B cell (primary cell): ENCODE results near the gene PCBP3. TPM values are rescaled to one million over a fixed set of nuclear protein-coding genes. Genes with fewer than 3 reads are reported as not detected.

ENCODE experiments used
- ATAC-seq: fragments of 200-7000 bp; cut with Tn5 transposase; one replicate; pipeline ENCODE4 v1.10.0; 2021; ENCODE audit warnings: low read depth, mild to moderate bottlenecking, moderate number of reproducible peaks, moderate library complexity
- CTCF ChIA-PET: fragments of 350-600 bp; sonication (Branson Sonifier 250); formaldehyde crosslinking; loops from one replicate; lab custom pipeline; 2021; ENCODE audit warnings: antibody characterized with exemption, inconsistent platforms; lab: Charles Lee
- POLR2A ChIA-PET: fragments of 350-600 bp; sonication (Branson Sonifier 250); formaldehyde crosslinking; loops from one replicate; lab custom pipeline; 2021; ENCODE audit warnings: antibody characterized with exemption; lab: Charles Lee
- DNase-seq: peaks from one replicate; pipeline ENCODE4 v3.0.0; 2013
- H2AFZ ChIP-seq: 2 replicates; pipeline ENCODE4 v1.6.1; 2012; ENCODE audit warnings: mild to moderate bottlenecking, low read depth, low read length; ENCODE audit not compliant: insufficient read depth, poor library complexity, severe bottlenecking
- H3K27ac ChIP-seq, 2 donors: 1 replicate in 1 of 2; 2 replicates in 1 of 2; pipeline ENCODE4 v1.5.1; 2012 to 2013; ENCODE audit warnings: low read length in 2 of 2, mild to moderate bottlenecking in 2 of 2, moderate library complexity in 1 of 2
- H3K27me3 ChIP-seq, 4 experiments: fragments of 200-600 bp in 1 of 4; sonication (generic) in 1 of 4; replicated peaks in 1 of 4; 1 replicate in 2 of 4; 2 replicates in 2 of 4; pipeline versions ENCODE4 v1.6.1 to v1.7.0; 2013 to 2016; ENCODE audit warnings: low read length in 3 of 4, mild to moderate bottlenecking in 2 of 4, mixed read lengths in 1 of 4, moderate library complexity in 1 of 4; ENCODE audit not compliant: insufficient read depth in 4 of 4, control insufficient read depth in 3 of 4; ENCODE audit errors: control extremely low read depth in 1 of 4
- H3K36me3 ChIP-seq, 2 experiments: replicated peaks in 1 of 2; 1 replicate in 1 of 2; 2 replicates in 1 of 2; pipeline versions ENCODE4 v1.6.1 to v1.7.1; 2013; ENCODE audit warnings: low read length in 1 of 2; ENCODE audit not compliant: insufficient read depth in 2 of 2, control insufficient read depth in 1 of 2; ENCODE audit errors: control extremely low read depth in 1 of 2, extremely low read depth in 1 of 2
- H3K4me1 ChIP-seq, 2 donors: fragments of 200-600 bp in 1 of 2; sonication (generic) in 1 of 2; 1 replicate in 1 of 2; 2 replicates in 1 of 2; pipeline versions ENCODE4 v1.5.1 to v1.6.1; 2013 to 2017; ENCODE audit warnings: low read length in 2 of 2; ENCODE audit not compliant: control insufficient read depth in 2 of 2, insufficient read depth in 2 of 2
- H3K4me2 ChIP-seq: replicated peaks from 2 replicates; pipeline ENCODE3; 2012; ENCODE audit warnings: mild to moderate bottlenecking, low read depth, low read length; ENCODE audit not compliant: poor library complexity, severe bottlenecking
- H3K4me3 ChIP-seq, 5 experiments: fragments of 200-600 bp in 1 of 5; sonication (generic) in 1 of 5; 1 replicate in 3 of 5; 2 replicates in 2 of 5; pipeline versions ENCODE4 v1.5.1 to v1.7.0; 2011 to 2016; ENCODE audit warnings: low read length in 4 of 5, mild to moderate bottlenecking in 4 of 5, low read depth in 2 of 5, control low read depth in 1 of 5, moderate library complexity in 1 of 5; ENCODE audit not compliant: insufficient read depth in 1 of 5; ENCODE audit errors: control extremely low read depth in 1 of 5, extremely low read depth in 1 of 5
- H3K79me2 ChIP-seq: fragments of 200-600 bp; sonication (generic); one replicate; pipeline ENCODE4 v1.6.0; 2016; ENCODE audit warnings: low read length; ENCODE audit not compliant: control insufficient read depth, insufficient read depth
- H3K9ac ChIP-seq: fragments of 200-600 bp; sonication (generic); 2 replicates; pipeline ENCODE4 v1.6.1; 2017; ENCODE audit warnings: mild to moderate bottlenecking, low read length, moderate library complexity
- H3K9me3 ChIP-seq, 3 donors: one replicate each; pipeline versions ENCODE4 v1.6.1 to v1.7.1; 2013; ENCODE audit warnings: low read length in 2 of 3; ENCODE audit not compliant: control insufficient read depth in 2 of 3, insufficient read depth in 1 of 3; ENCODE audit errors: control extremely low read depth in 1 of 3
- H4K20me1 ChIP-seq: 2 replicates; pipeline ENCODE4 v1.6.0; 2012; ENCODE audit warnings: mild to moderate bottlenecking, low read length; ENCODE audit not compliant: insufficient read depth, control insufficient read depth, poor library complexity, severe bottlenecking
- H3K27ac Mint-ChIP-seq: one replicate; pipeline ENCODE4 v1.8.0; 2021; ENCODE audit warnings: mixed read lengths
- H3K27me3 Mint-ChIP-seq: one replicate; pipeline ENCODE4 v1.8.0; 2021; ENCODE audit warnings: mixed read lengths
- H3K4me1 Mint-ChIP-seq: one replicate; pipeline ENCODE4 v1.8.0; 2021; ENCODE audit warnings: mixed read lengths
- H3K4me3 Mint-ChIP-seq: one replicate; pipeline ENCODE4 v1.8.0; 2021; ENCODE audit warnings: mixed read lengths
- H3K9me3 Mint-ChIP-seq: one replicate; pipeline ENCODE4 v1.8.0; 2022; ENCODE audit warnings: mixed read lengths; ENCODE audit not compliant: insufficient read depth
- CTCF ChIP-seq: fragments of 200-600 bp; IDR thresholded peaks from one replicate; pipeline ENCODE4 v1.8.0; 2022; ENCODE audit warnings: antibody characterized with exemption, mild to moderate bottlenecking
- EZH2 ChIP-seq: IDR thresholded peaks from 2 replicates; pipeline ENCODE4 v1.6.1; 2012; ENCODE audit warnings: borderline replicate concordance, low read depth, mild to moderate bottlenecking, moderate library complexity, low read length; ENCODE audit not compliant: insufficient read depth, poor library complexity, severe bottlenecking
- WGBS: methylation state at CpG from one replicate; pipeline ENCODE4 v1.1.5; 2013; ENCODE audit warnings: missing lambda C conversion rate; ENCODE audit not compliant: insufficient coverage; 5-methylcytosine and 5-hydroxymethylcytosine counted together
- intact Hi-C: fragments of 100-400 bp; cut with micrococcal nuclease; formaldehyde crosslinking; loops from one replicate; pipeline ENCODE4 v1.10.0; 2022
- polyA plus RNA-seq: library from polyadenylated mRNA; depleted of rRNA; stranded (reverse); fragments of >200 nt; gene quantifications from 2 replicates; pipeline ENCODE4 v1.2.3, GENCODE V29; 2012
- total RNA-seq, 2 donors: library from RNA; stranded (reverse); fragments of 120-200 nt in 1 of 2; gene quantifications; 1 replicate in 1 of 2; 2 replicates in 1 of 2; pipeline versions ENCODE4 v1.2.3 to v1.2.4, GENCODE V29; 2013 to 2022

PCBP3 gene
- total and polyA plus RNA-seq, 2 donors (not counting 1 experiment from before 2014, with no cell fraction given) = 0.45 to 2.7 TPM

- DNase-seq = no peak
Observed at GRCh38 chr21:45902292-45902995, 258.9 kb downstream of the PCBP3 start.

More at GRCh38 chr21:45902292-45902995, 258.9 kb downstream of the PCBP3 start:
- H3K9ac ChIP-seq = no peak overlapping the region
- ChIA-PET CTCF (no interaction called here), POLR2A (no interaction called here)
- no peaks in the 10 kb centered on the region for H3K4me1 ChIP-seq
- no peak overlapping the region for H3K4me3 ChIP-seq
- no peak overlapping the region for H2AFZ ChIP-seq
- H3K27me3 ChIP-seq = no peaks in the 10 kb centered on the region
- no peaks in the 10 kb centered on the region for H3K79me2 ChIP-seq
- no peaks in the 10 kb centered on the region for H3K9me3 ChIP-seq
- H3K4me3 Mint-ChIP-seq = no peak overlapping the region
- H3K27me3 Mint-ChIP-seq = no peaks in the 10 kb centered on the region
- no peaks in the 10 kb centered on the region for H4K20me1 ChIP-seq
- no peak overlapping the region for H3K27ac ChIP-seq
- 92% methylated on average over 13 of the region's 19 CpGs for WGBS
- no peak for ATAC-seq
- TF ChIP-seq CTCF (no peak), EZH2 (no peak)
- no peaks in the 10 kb centered on the region for H3K4me1 Mint-ChIP-seq
- no peak overlapping the region for H3K4me2 ChIP-seq
- intact Hi-C loops = no loop called here
- no peaks in the 10 kb centered on the region for H3K36me3 ChIP-seq
- H3K9me3 Mint-ChIP-seq = no peaks in the 10 kb centered on the region
- H3K27ac Mint-ChIP-seq = no peak overlapping the region
